Right ventricle myocardium superior (tissue), 1 donor: Measurements from ENCODE around the gene SOSTDC1. TPM values are rescaled to one million over a fixed set of nuclear protein-coding genes. Genes with fewer than 3 reads are reported as not detected.
A peak's percentile ranks its signal among the peaks of the same experiment; 100 is the strongest.

Source experiments
- ATAC-seq: fragments of 200-7000 bp; cut with Tn5 transposase; one replicate; pipeline ENCODE4 v1.9.1; 2020; ENCODE audit warnings: mild to moderate bottlenecking; ENCODE audit not compliant: poor library complexity
- DNase-seq: peaks from one replicate; pipeline ENCODE4 v3.0.0-alpha.2; 2020
- intact Hi-C: fragments of 100-400 bp; cut with DNase I; formaldehyde crosslinking; loops from one replicate; pipeline ENCODE4 v1.11.2; 2022
- total RNA-seq: library from RNA; stranded (reverse); fragmentation: NEBNext Ultra II Directional; extraction: Animal tissue kit (Norgen Biotek cat#: 25700); gene quantifications from one replicate; pipeline ENCODE4 v1.2.1, GENCODE V29; 2021
- donor health status: DM: no; HTN: yes; CAD: no; lungs with severe emphysema.

Gene SOSTDC1
- total RNA-seq, 1 donor from 2014 or later = 0.67 TPM

- intact Hi-C loops = no loop called here
- no peak for DNase-seq
- no peak for ATAC-seq
Measured at GRCh38 chr7:16422917-16423316, 42.6 kb downstream of the SOSTDC1 start.

- DNase-seq = no peak
- ATAC-seq = no peak
- intact Hi-C loops = no loop called here
Measured at GRCh38 chr7:16422103-16422435, 43.5 kb downstream of the SOSTDC1 start.

GRCh38 chr7:16421333-16422102, 44.0 kb downstream of the SOSTDC1 start, which contains the start of gene CRPPA:
Gene CRPPA, minus strand, starts transcription at chr7:16421538. Its CDS starts 216 bp downstream, at chr7:16421322.
- DNase-seq = peak; percentile 56
- peak; percentile 73 for ATAC-seq
- intact Hi-C loops = no loop called here

GRCh38 chr7:16420649-16421332, 44.7 kb downstream of the SOSTDC1 start:
- intact Hi-C loops = no loop called here
- peak; percentile 95 for ATAC-seq
- peak; percentile 91 for DNase-seq

- no peak for ATAC-seq
- intact Hi-C loops = no loop called here
- no peak for DNase-seq
Measured at GRCh38 chr7:16420329-16420648, 45.2 kb downstream of the SOSTDC1 start.

GRCh38 chr7:16419859-16420258, 45.7 kb downstream of the SOSTDC1 start:
- ATAC-seq (no peak), DNase-seq (no peak)
- intact Hi-C loops = no loop called here

- no peak for DNase-seq
- no peak for ATAC-seq
- intact Hi-C loops = no loop called here
Measured at GRCh38 chr7:16419126-16419525, 46.4 kb downstream of the SOSTDC1 start.

GRCh38 chr7:16417906-16418305, 47.6 kb downstream of the SOSTDC1 start:
- no peak for ATAC-seq
- intact Hi-C loops = no loop called here
- no peak for DNase-seq

GRCh38 chr7:16416289-16417282, 49.0 kb downstream of the SOSTDC1 start:
- no peak for ATAC-seq
- intact Hi-C loops = no loop called here
- no peak for DNase-seq

GRCh38 chr7:16412274-16413254, 53.0 kb downstream of the SOSTDC1 start:
- intact Hi-C loops = no loop called here
- ATAC-seq (peak; percentile 91), DNase-seq (peak; percentile 49)

Other genes starting within 250 kb of the SOSTDC1 start
- 8.7 TPM for gene CRPPA, start 44.2 kb downstream of the SOSTDC1 start, total RNA-seq
- not detected for gene LRRC72, start 61.1 kb upstream of the SOSTDC1 start, total RNA-seq
- gene ANKMY2, start 180.0 kb upstream of the SOSTDC1 start, total RNA-seq = 21.5 TPM
- 359 TPM for gene BZW2, start 180.4 kb upstream of the SOSTDC1 start, total RNA-seq